Hematopoietic multipotent progenitor cell (in vitro differentiated cells): ENCODE results near the gene FCN2. TPM values are rescaled to one million over a fixed set of nuclear protein-coding genes. Genes with fewer than 3 reads are reported as not detected.
"Not testable (repeated sequence)": the region's sequence is repeated elsewhere in the genome, so short reads cannot be mapped to it uniquely, and the experiment has no call there.

Source experiments
- DNase-seq, 3 donors: peaks; one replicate each; pipeline ENCODE4 v3.0.0-alpha.2; 2011 to 2015; ENCODE audit warnings: low read depth in 2 of 3, low spot score in 2 of 3
- total RNA-seq: library from RNA; depleted of rRNA; stranded (reverse); fragments of >200 nt; gene quantifications from one replicate; pipeline ENCODE4 v1.2.3, GENCODE V29; 2012

FCN2 gene
- total RNA-seq, 1 donor: not detected

GRCh38 chr9:134846699-134847098, 33.9 kb upstream of the FCN2 start:
- no peak for DNase-seq

GRCh38 chr9:134847138-134847537, 33.5 kb upstream of the FCN2 start:
- no peak for DNase-seq

GRCh38 chr9:134847752-134848432, 32.7 kb upstream of the FCN2 start:
- peak in 1 of 3 donors; percentile 19 for DNase-seq

GRCh38 chr9:134848504-134848903, 32.1 kb upstream of the FCN2 start:
- no peak for DNase-seq

- DNase-seq: no peak
Observed at GRCh38 chr9:134850611-134851010, 30.0 kb upstream of the FCN2 start.

GRCh38 chr9:134851020-134851419, 29.6 kb upstream of the FCN2 start:
- DNase-seq: peak in 2 of 3 donors; percentile 56 to 81

- DNase-seq: no peak
Observed at GRCh38 chr9:134852906-134853654, 27.5 kb upstream of the FCN2 start.

GRCh38 chr9:134853893-134854292, 26.7 kb upstream of the FCN2 start:
- DNase-seq: no peak

GRCh38 chr9:134854541-134854981, 26.0 kb upstream of the FCN2 start:
- DNase-seq: no peak

- no peak for DNase-seq
Observed at GRCh38 chr9:134855231-134855899, 25.2 kb upstream of the FCN2 start.

GRCh38 chr9:134855900-134856377, 24.7 kb upstream of the FCN2 start:
- DNase-seq: no peak

GRCh38 chr9:134857451-134857850, 23.2 kb upstream of the FCN2 start:
- not testable (repeated sequence) for DNase-seq

- DNase-seq: no peak
Observed at GRCh38 chr9:134858051-134858841, 22.4 kb upstream of the FCN2 start.

GRCh38 chr9:134860510-134860909, 20.1 kb upstream of the FCN2 start:
- DNase-seq: no peak

- DNase-seq: no peak
Observed at GRCh38 chr9:134861595-134862334, 18.8 kb upstream of the FCN2 start.

- no peak for DNase-seq
Observed at GRCh38 chr9:134863306-134863902, 17.2 kb upstream of the FCN2 start.

GRCh38 chr9:134863941-134864820, 16.4 kb upstream of the FCN2 start:
- DNase-seq: no peak

- DNase-seq: no peak
Observed at GRCh38 chr9:134864821-134865190, 15.8 kb upstream of the FCN2 start.
